Ecto neural progenitor cell (in vitro differentiated cells): Measurements from ENCODE around the gene CIPC.

ENCODE experiments used
- DNase-seq: peaks from one replicate; pipeline ENCODE4 v3.0.0-alpha.2; 2018; ENCODE audit warnings: low spot score

CIPC gene

DNA sequence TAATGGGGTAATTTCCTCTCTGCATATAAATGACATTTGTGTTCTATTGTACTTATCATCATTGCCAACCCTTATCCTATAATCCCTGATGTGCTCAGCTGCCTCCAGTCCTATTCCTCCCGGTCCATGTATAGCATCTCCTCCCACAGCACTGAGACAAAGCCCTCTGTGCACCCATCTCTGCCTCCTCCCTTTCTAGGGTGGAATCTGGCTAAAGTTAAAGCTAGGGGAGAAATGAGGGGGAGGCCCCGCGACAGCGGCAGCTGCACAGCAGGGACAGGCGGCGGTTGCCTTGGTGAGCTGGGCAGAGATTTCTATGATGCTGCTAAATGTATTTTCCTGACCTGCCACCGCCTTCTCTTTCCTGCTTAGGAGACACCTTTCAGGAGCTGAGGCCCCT is 56.4 kb downstream of the CIPC start:
- no peak for DNase-seq

DNA sequence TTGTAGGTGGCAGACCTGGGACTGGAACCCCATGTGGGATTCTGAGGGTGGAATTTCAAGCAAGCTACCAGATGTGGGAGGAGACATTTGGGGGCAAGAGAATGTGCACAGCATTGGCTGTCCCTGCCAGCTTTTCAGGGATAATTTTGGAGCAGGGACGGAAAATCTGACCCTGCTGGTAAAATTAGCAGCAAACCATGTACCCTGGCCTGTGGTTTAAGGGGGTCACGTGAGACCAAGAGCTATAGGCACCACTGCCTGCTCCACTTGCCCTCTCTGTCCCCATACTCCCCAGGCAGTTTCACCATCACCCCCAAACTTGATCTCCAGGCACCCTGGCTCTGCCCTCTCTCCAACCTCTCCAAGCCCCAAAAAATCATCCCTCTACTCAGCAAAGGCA is 57.0 kb downstream of the CIPC start:
- no peak for DNase-seq

- DNase-seq = no peak
Measured at GRCh38 chr14:77157740-77158139, 59.7 kb downstream of the CIPC start.

GRCh38 chr14:77158175-77158881 is 60.3 kb downstream of the CIPC start:
- peak; percentile 69 for DNase-seq

GRCh38 chr14:77158882-77159255 is 60.8 kb downstream of the CIPC start:
- DNase-seq = no peak

DNA sequence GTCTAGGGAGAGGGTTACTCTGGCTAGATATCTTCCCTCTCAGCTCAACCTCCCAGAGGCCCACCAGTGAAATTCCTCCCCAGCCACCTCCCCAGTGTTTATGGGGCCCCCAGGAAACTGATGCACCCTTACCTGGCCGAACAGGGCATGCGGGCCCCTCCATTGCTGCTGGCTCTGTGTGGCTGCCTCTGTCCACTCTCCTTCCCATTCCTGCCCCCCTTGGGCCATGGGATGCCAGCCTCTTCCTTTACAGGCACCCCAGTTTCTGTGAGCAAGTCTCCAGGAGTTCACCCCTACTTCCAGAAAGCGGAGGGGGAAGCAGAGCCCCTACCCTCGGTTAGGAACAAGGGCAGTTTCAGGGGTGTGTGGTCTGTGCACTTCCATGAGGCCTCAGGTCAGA is 63.0 kb downstream of the CIPC start:
- no peak for DNase-seq
